GM12801 (cell line): Measurements from ENCODE around the gene TGM2.

ENCODE experiments used
- TF ChIP-seq, protein P1 (sequence below): IDR thresholded peaks from one replicate; pipeline ENCODE4 v1.5.1; 2011; ENCODE audit warnings: control low read depth; ENCODE audit not compliant: insufficient read length; ENCODE audit errors: extremely low read depth

TGM2 gene

DNA sequence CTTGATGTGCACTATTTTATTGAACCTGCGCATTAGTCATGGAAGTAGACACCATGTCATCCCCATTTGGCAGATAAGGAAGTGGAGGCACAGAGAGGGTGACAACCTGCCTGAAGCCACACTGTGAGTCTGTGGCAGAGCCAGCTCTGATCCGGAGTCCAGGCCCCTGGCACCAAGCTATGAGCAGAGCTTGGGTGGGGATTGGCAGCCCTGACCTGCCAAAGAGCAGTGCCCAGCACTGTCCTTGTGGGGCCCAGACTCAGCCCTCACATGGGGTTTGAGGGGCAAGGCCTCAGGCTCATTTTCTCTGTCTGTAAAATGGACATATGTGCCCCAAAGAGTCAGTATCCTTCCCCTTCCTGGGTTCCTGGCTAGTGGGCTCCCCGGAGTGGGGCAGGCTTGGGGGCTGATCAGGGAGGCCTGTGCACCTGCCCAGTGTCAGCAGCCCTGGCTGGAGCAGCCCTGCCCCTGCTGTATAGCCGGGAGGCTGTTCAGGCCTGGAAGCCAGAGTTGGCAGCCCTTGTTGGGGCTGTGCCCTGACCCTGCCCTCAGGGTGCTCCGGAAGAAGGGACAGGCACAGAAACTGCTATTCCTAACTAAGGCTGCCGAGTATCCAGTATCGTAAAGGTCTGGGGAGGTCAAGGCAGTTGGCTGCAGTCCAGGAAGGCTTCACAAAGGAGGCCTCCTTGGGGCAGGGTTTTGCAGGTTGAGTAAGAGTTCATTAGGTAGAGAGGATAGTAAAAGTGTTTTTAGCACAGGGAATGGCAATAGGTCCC is 38.7 kb downstream of the TGM2 start:
- TF ChIP-seq, protein P1, sequence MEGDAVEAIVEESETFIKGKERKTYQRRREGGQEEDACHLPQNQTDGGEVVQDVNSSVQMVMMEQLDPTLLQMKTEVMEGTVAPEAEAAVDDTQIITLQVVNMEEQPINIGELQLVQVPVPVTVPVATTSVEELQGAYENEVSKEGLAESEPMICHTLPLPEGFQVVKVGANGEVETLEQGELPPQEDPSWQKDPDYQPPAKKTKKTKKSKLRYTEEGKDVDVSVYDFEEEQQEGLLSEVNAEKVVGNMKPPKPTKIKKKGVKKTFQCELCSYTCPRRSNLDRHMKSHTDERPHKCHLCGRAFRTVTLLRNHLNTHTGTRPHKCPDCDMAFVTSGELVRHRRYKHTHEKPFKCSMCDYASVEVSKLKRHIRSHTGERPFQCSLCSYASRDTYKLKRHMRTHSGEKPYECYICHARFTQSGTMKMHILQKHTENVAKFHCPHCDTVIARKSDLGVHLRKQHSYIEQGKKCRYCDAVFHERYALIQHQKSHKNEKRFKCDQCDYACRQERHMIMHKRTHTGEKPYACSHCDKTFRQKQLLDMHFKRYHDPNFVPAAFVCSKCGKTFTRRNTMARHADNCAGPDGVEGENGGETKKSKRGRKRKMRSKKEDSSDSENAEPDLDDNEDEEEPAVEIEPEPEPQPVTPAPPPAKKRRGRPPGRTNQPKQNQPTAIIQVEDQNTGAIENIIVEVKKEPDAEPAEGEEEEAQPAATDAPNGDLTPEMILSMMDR: no peak

DNA sequence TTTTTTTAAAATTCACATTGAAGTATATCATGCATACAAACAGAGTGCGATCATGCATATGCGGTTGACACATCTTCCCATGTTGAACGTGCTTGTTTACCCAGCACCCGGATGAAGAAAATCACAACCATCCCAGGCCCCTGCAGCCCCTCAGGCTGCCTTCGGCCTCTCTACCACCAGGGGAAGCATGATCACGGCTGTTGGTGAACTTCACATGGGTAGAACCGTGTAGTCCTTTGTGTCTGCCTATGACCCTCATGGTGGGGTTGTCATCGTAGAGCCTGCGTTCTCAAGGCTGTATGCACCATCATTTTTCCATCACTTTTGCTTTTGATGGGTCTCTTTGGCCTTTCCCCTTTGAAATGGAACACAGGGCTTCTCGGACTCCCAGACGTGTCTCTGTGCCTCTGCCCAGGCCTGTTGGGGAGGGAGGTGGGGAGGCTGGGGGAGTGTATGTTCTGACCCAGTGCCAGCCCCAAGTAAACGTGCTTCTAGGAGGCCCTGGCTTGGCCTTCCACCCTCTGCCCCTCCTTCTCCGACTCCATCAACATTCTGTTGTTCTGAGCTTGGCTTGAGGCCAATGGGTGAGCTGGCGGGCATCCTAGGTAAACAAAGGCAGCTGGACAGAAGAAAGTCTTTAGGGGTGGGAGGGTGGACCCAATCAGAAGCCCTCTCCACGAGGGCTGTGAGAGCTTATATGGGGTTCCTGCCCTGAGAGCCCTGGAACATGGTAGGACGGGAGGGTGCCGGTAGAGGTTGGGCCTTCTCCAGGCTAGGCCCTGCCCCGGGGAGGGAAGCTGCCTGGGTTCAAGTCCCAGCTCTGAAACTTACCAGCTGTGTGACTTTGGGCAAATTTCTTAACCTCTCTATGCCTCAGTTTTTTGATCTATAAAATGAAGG is 39.7 kb downstream of the TGM2 start:
- TF ChIP-seq, protein P1: no peak

GRCh38 chr20:38123021-38123587 is 42.0 kb downstream of the TGM2 start:
- TF ChIP-seq, protein P1: no peak

DNA sequence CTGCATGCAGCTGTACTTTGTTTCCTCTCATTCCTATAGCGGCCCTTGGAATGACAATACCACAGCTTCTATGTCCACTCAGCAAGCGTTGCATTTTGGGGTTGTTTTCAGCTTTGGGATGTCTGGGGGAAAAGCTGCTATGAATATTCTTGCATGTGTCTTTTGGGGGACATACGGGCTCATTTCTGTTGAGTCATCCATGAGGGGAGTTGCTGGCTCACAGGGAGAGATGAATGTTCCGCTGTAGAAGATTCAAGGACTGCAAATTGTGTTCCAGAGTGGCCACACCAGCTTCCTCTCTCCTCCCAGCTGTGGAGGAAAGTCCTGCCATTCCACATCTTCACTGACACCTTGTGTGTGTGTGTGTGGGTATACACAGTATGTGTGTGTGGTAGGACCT is 43.3 kb downstream of the TGM2 start:
- TF ChIP-seq, protein P1: no peak

- TF ChIP-seq, protein P1: no peak
These were observed 44.5 kb downstream of the TGM2 start for GRCh38 chr20:38120625-38120988.

GRCh38 chr20:38119446-38119845 is 45.6 kb downstream of the TGM2 start:
- TF ChIP-seq, protein P1: no peak

- TF ChIP-seq, protein P1: no peak
These were observed 47.4 kb downstream of the TGM2 start for GRCh38 chr20:38117635-38118034.
